Measurements from ENCODE around the gene DNAH17. TPM values are rescaled to one million over a fixed set of nuclear protein-coding genes. Genes with fewer than 3 reads are reported as not detected.
A peak's percentile ranks its signal among the peaks of the same experiment; 100 is the strongest.

Gene DNAH17
- total and polyA plus RNA-seq, 2 of the 13 experiments (the other 11 are each of a cell fraction or from before 2014, with no cell fraction given): 0.86 to 1.6 TPM

GRCh38 chr17:78421534-78422266, 155.5 kb downstream of the DNAH17 start (continued):
- no peak for TF ChIP-seq DZIP1 (CRISPR knock-in tag; IDR thresholded peaks at IDR 0.05)
- peak; percentile 87 for TF ChIP-seq CREM (IDR thresholded peaks at IDR 0.05)
- no peak for TF ChIP-seq CREM (CRISPR knock-in tag; IDR thresholded peaks at IDR 0.05)
- no peak for TF ChIP-seq ZNF530 (CRISPR knock-in tag; IDR thresholded peaks at IDR 0.05; ENCODE audit: low read depth)
- TF ChIP-seq ZNF317 (CRISPR knock-in tag; IDR thresholded peaks at IDR 0.05): peak; percentile 81
- peak; percentile 84 for TF ChIP-seq FOXK2 (IDR thresholded peaks at IDR 0.05)
- TF ChIP-seq MED1 (CRISPR knock-in tag; IDR thresholded peaks at IDR 0.05): peak; percentile 73
- TF ChIP-seq ZFX (CRISPR knock-in tag; IDR thresholded peaks at IDR 0.05; ENCODE audit: low read depth): peak; percentile 65
- TF ChIP-seq HDAC2 (CRISPR knock-in tag; IDR thresholded peaks at IDR 0.05): peak; percentile 100
- TF ChIP-seq PTBP1 (IDR thresholded peaks at IDR 0.05; ENCODE audit: low read depth, low read length, poor library complexity, severe bottlenecking): no peak
- peak; percentile 59; the same call in 1 of the 2 replicates for TF ChIP-seq KMT2B (CRISPR knock-in tag; IDR thresholded peaks at IDR 0.05)
- no peak for TF ChIP-seq ZNF597 (CRISPR knock-in tag; IDR thresholded peaks at IDR 0.05)
- TF ChIP-seq ZNF136 (CRISPR knock-in tag; IDR thresholded peaks at IDR 0.05; ENCODE audit: low read depth): peak; percentile 46; the same call in 1 of the 2 replicates
- TF ChIP-seq SAFB2 (CRISPR knock-in tag; IDR thresholded peaks at IDR 0.05; ENCODE audit: borderline replicate concordance, low read depth): 0 out of 2 replicates have a peak, but pooled peaks have one; percentile 83
- TF ChIP-seq CSRNP1 (CRISPR knock-in tag; IDR thresholded peaks at IDR 0.05): peak; percentile 94
- TF ChIP-seq MAFG (CRISPR knock-in tag; IDR thresholded peaks at IDR 0.05): no peak
- peak; percentile 94 for TF ChIP-seq SP5 (CRISPR knock-in tag; IDR thresholded peaks at IDR 0.05; ENCODE audit: borderline replicate concordance, low read depth)
- no peak for TF ChIP-seq PRPF4 (IDR thresholded peaks at IDR 0.05; ENCODE audit: low read depth, low read length, poor library complexity, severe bottlenecking)
- peak; percentile 54; the same call in 1 of the 2 replicates for TF ChIP-seq ONECUT2 (CRISPR knock-in tag; IDR thresholded peaks at IDR 0.05)
- TF ChIP-seq ZNF629 (CRISPR knock-in tag; conservative IDR thresholded peaks at IDR 0.05): no peak; the same call in 1 of the 2 replicates
- TF ChIP-seq ZNF276 (CRISPR knock-in tag; IDR thresholded peaks at IDR 0.05; ENCODE audit: low read depth): peak; percentile 72; the same call in 1 of the 2 replicates

Measured in HepG2 (cell line).